Articular chondrocyte of knee joint (primary cell): ENCODE results near the gene CDCP1. TPM values are rescaled to one million over a fixed set of nuclear protein-coding genes. Genes with fewer than 3 reads are reported as not detected.

Source experiments
- small RNA-seq: library from RNA; depleted of rRNA; stranded (forward); fragments of <200 nt; gene quantifications from one replicate; pipeline ENCODE3, GENCODE V24; 2012
- total RNA-seq: library from RNA; depleted of rRNA; stranded (reverse); fragments of >200 nt; gene quantifications from 2 replicates; pipeline ENCODE4 v1.2.3, GENCODE V29; 2012

Gene CDCP1, protein sequence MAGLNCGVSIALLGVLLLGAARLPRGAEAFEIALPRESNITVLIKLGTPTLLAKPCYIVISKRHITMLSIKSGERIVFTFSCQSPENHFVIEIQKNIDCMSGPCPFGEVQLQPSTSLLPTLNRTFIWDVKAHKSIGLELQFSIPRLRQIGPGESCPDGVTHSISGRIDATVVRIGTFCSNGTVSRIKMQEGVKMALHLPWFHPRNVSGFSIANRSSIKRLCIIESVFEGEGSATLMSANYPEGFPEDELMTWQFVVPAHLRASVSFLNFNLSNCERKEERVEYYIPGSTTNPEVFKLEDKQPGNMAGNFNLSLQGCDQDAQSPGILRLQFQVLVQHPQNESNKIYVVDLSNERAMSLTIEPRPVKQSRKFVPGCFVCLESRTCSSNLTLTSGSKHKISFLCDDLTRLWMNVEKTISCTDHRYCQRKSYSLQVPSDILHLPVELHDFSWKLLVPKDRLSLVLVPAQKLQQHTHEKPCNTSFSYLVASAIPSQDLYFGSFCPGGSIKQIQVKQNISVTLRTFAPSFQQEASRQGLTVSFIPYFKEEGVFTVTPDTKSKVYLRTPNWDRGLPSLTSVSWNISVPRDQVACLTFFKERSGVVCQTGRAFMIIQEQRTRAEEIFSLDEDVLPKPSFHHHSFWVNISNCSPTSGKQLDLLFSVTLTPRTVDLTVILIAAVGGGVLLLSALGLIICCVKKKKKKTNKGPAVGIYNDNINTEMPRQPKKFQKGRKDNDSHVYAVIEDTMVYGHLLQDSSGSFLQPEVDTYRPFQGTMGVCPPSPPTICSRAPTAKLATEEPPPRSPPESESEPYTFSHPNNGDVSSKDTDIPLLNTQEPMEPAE
- total RNA-seq: 1.2 and 1.4 TPM in 2 replicates

GRCh38 chr3:45145681-45146614 lies at the start of gene CDCP1:
Gene CDCP1, minus strand, starts transcription at chr3:45146378. Its CDS starts 91 bp downstream, at chr3:45146287.

Small RNA genes lying within 50 kb of the gene (small RNA-seq; reads per million reads assigned to genes)
- gene RNU5B-3P: not detected

Other genes starting within 250 kb of the CDCP1 start
- 72.1 and 83.8 TPM in 2 replicates for gene ZDHHC3, start 170.2 kb downstream of the CDCP1 start, total RNA-seq
- gene EXOSC7, start 170.1 kb downstream of the CDCP1 start, total RNA-seq: 43.1 and 47.5 TPM in 2 replicates
- 44.4 and 95.3 TPM in 2 replicates for gene CLEC3B, start 120.1 kb downstream of the CDCP1 start, total RNA-seq
- gene TMEM158, start 79.9 kb upstream of the CDCP1 start, total RNA-seq: 0.65 and 0.86 TPM in 2 replicates
- gene LARS2, start 242.2 kb upstream of the CDCP1 start, total RNA-seq: 14.2 and 15.5 TPM in 2 replicates